ENCODE measurements around the gene MOCOS. TPM values are rescaled to one million over a fixed set of nuclear protein-coding genes. Genes with fewer than 3 reads are reported as not detected.

MOCOS gene
- total RNA-seq, 1 experiment from 2014 or later, result 5.1 TPM

Other genes starting within 250 kb of the MOCOS start
- 42.2 and 46.0 TPM in 2 replicates for gene RPRD1A, start 119.9 kb upstream of the MOCOS start, total RNA-seq (2014; rRNA removed)
- 18.3 and 25.5 TPM in 2 replicates for gene SLC39A6, start 58.2 kb upstream of the MOCOS start, total RNA-seq (2014; rRNA removed)
- 24.6 and 47.3 TPM in 2 replicates for gene ELP2, start 57.6 kb upstream of the MOCOS start, total RNA-seq (2014; rRNA removed)
- 18.1 and 32.2 TPM in 2 replicates for gene FHOD3, start 110.2 kb downstream of the MOCOS start, total RNA-seq (2014; rRNA removed)